ENCODE results near the gene PNMA6E.

The PNMA6E gene

DNA sequence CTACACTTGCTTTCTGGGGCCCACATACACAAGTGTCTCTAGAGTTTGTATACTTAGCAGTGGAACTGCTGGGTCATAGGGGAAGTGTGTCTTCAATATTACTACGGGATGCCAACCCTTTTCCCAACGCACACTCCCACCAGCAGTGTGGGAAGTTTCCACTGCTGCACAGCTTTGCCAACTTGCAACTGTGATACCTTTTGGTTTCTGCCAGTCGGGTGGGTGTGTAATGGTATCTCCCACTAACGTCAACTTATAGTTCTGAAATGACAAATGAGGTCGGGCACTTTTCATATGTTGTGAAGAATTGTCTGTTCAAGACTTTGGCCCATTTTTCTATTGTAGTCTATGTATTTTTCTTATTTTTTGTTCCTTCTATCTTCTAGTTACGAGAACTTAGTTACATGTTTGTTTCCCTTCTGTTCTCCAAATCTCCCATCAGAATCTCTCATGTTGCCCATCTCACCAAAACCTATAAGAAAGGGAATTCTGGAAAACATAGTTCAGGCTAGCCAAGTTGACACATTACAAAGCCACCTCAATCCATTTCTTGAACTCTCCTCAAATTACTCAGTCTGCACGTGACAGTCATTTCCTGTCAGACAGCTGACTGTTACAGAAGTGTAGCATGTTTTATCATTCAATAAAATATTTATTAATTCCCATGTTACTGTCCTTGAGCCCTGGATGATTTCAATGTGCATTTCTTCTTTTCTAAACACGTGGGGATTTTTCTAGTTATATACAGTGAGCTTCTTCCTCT, 30.7 kb downstream of the PNMA6E start:
- Histone ChIP-seq H3K9me2 (replicated peaks; ENCODE audit: control insufficient read depth, low read length) (no peaks in the 10 kb centered on the region), H3K4me3 (ENCODE audit: low read length) (no peak overlapping the region), H3K4me1 (ENCODE audit: control insufficient read depth, low read length) (no peaks in the 10 kb centered on the region), H3K79me2 (ENCODE audit: control insufficient read depth, low read length) (no peaks in the 10 kb centered on the region), H3K27me3 (ENCODE audit: control insufficient read depth, low read length) (0 out of 2 replicates have a peak, but pooled peaks cover 2% of the 10 kb centered on the region), H3K36me3 (ENCODE audit: control insufficient read depth, low read length) (no peaks in the 10 kb centered on the region), H3K9me3 (ENCODE audit: control insufficient read depth, insufficient read depth, low read length) (no peaks in the 10 kb centered on the region), H3K4me2 (ENCODE audit: low read length) (no peak overlapping the region), H4K20me1 (ENCODE audit: control insufficient read depth, insufficient read depth, low read depth, low read length) (no peaks in the 10 kb centered on the region), H3K27ac (ENCODE audit: low read depth, low read length) (no peak overlapping the region), H3F3A (ENCODE audit: control insufficient read depth, insufficient read depth) (no peaks in the 10 kb centered on the region)
- TF ChIP-seq, protein P1, sequence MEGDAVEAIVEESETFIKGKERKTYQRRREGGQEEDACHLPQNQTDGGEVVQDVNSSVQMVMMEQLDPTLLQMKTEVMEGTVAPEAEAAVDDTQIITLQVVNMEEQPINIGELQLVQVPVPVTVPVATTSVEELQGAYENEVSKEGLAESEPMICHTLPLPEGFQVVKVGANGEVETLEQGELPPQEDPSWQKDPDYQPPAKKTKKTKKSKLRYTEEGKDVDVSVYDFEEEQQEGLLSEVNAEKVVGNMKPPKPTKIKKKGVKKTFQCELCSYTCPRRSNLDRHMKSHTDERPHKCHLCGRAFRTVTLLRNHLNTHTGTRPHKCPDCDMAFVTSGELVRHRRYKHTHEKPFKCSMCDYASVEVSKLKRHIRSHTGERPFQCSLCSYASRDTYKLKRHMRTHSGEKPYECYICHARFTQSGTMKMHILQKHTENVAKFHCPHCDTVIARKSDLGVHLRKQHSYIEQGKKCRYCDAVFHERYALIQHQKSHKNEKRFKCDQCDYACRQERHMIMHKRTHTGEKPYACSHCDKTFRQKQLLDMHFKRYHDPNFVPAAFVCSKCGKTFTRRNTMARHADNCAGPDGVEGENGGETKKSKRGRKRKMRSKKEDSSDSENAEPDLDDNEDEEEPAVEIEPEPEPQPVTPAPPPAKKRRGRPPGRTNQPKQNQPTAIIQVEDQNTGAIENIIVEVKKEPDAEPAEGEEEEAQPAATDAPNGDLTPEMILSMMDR (IDR thresholded peaks at IDR 0.05; ENCODE audit: low read depth, low read length, poor library complexity, severe bottlenecking): no peak
- no peak for TF ChIP-seq EZH2phosphoT487 (IDR thresholded peaks at IDR 0.05; ENCODE audit: borderline replicate concordance, low read length)

DNA sequence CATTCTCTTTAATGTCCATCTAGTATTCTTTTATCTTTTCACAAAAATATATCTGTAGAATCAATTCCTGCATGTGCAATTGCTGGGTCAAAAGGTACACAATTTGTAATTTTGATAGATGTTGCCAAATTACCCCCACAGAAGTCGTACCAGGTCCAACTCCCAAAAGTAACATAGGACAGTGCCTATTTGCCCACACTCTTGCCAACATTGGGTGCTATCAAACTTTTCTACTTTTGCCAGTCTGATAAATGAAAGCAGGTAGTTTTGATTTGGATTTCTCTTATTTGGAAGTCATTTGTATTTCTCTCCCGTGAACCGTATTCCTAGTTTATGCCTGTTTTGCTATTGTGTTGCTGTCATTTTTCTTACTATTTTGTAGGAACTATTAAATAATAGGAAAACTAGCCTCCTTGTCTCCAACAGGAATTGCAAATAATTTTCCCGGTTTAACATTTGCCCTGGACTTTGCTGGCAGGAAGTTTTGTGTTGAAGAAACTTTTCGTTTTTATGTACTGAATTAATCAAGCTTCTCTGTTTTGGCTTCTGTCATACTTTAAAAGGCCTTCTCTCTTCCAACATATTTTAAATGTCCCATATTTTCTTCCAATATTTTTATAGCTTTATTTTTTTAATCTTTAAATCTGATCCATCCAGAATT, 34.1 kb downstream of the PNMA6E start:
- Histone ChIP-seq H3F3A (ENCODE audit: control insufficient read depth, insufficient read depth) (no peaks in the 10 kb centered on the region), H3K27me3 (ENCODE audit: control insufficient read depth, low read length) (no peaks in the 10 kb centered on the region), H3K4me2 (ENCODE audit: low read length) (no peak overlapping the region), H3K9me3 (ENCODE audit: control insufficient read depth, insufficient read depth, low read length) (no peaks in the 10 kb centered on the region), H3K36me3 (ENCODE audit: control insufficient read depth, low read length) (no peaks in the 10 kb centered on the region), H3K4me1 (ENCODE audit: control insufficient read depth, low read length) (no peaks in the 10 kb centered on the region), H4K20me1 (ENCODE audit: control insufficient read depth, insufficient read depth, low read depth, low read length) (no peaks in the 10 kb centered on the region), H3K79me2 (ENCODE audit: control insufficient read depth, low read length) (no peaks in the 10 kb centered on the region), H3K4me3 (ENCODE audit: low read length) (no peak overlapping the region), H3K9me2 (replicated peaks; ENCODE audit: control insufficient read depth, low read length) (no peaks in the 10 kb centered on the region), H3K27ac (ENCODE audit: low read depth, low read length) (no peak overlapping the region)
- TF ChIP-seq, protein P1 (IDR thresholded peaks at IDR 0.05; ENCODE audit: low read depth, low read length, poor library complexity, severe bottlenecking): no peak

DNA sequence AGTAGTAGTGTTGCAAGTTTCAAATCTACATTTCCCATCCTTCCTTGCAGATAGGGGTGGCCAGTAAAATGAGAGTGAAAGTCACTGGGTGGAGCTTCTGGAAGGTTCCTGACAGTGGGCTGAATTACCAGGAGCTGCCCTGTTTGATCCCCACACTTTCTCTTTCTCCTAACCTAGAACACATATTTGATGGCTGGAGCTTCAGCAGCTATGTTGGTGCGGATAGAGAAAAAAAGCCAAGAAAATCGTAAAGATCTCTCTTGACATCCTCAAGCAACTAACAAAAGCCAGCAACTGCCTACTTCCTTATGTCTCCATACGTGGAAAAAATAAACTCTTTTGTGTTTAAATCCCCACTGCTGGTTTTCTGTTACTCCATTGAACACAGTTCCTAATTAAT, 35.0 kb downstream of the PNMA6E start:
- H3K27me3 ChIP-seq (ENCODE audit: control insufficient read depth, low read length): no peaks in the 10 kb centered on the region
- H3K4me1 ChIP-seq (ENCODE audit: control insufficient read depth, low read length): no peaks in the 10 kb centered on the region
- TF ChIP-seq EZH2phosphoT487 (IDR thresholded peaks at IDR 0.05; ENCODE audit: borderline replicate concordance, low read length): no peak
- TF ChIP-seq, protein P1 (IDR thresholded peaks at IDR 0.05; ENCODE audit: low read depth, low read length, poor library complexity, severe bottlenecking): no peak
- H3K79me2 ChIP-seq (ENCODE audit: control insufficient read depth, low read length): no peaks in the 10 kb centered on the region
- no peaks in the 10 kb centered on the region for H3K9me3 ChIP-seq (ENCODE audit: control insufficient read depth, insufficient read depth, low read length)
- no peaks in the 10 kb centered on the region for H3F3A ChIP-seq (ENCODE audit: control insufficient read depth, insufficient read depth)
- H3K4me3 ChIP-seq (ENCODE audit: low read length): no peak overlapping the region
- no peaks in the 10 kb centered on the region for H3K9me2 ChIP-seq (replicated peaks; ENCODE audit: control insufficient read depth, low read length)
- H3K27ac ChIP-seq (ENCODE audit: low read depth, low read length): no peak overlapping the region
- H4K20me1 ChIP-seq (ENCODE audit: control insufficient read depth, insufficient read depth, low read depth, low read length): no peaks in the 10 kb centered on the region
- no peak overlapping the region for H3K4me2 ChIP-seq (ENCODE audit: low read length)
- H3K36me3 ChIP-seq (ENCODE audit: control insufficient read depth, low read length): no peaks in the 10 kb centered on the region
